HCT116 (cell line): ENCODE data around the gene SFR1. TPM values are rescaled to one million over a fixed set of nuclear protein-coding genes. Genes with fewer than 3 reads are reported as not detected.

Source experiments
- ATAC-seq: fragments of 200-7000 bp; cut with Tn5 transposase; 2 replicates; pipeline ENCODE4 v1.9.1; 2020; ENCODE audit warnings: mild to moderate bottlenecking, moderate library complexity
- BruUV-seq: library from RNA; stranded (reverse); fragments of 400-500 nt; replicated peaks from 2 replicates; lab custom pipeline; 2021; lab: Mats Ljungman, UMichigan
- CTCF ChIA-PET: fragments of 300-600 bp; sonication (Branson Sonifier 250); formaldehyde crosslinking; loops from one replicate; lab custom pipeline; 2021; ENCODE audit warnings: antibody characterized with exemption; lab: Charles Lee
- POLR2A ChIA-PET: fragments of 300-600, 350-600 bp; sonication (Branson Sonifier 250); formaldehyde crosslinking; loops from one replicate; lab custom pipeline; 2021; ENCODE audit warnings: antibody characterized with exemption; lab: Charles Lee
- RAD21 ChIA-PET, 2 experiments: fragments of 300-600 bp; sonication (Branson Sonifier 250); formaldehyde crosslinking; loops; one replicate each; lab custom pipeline; 2023; ENCODE audit warnings: low total read pairs in 2 of 2; ENCODE audit not compliant: uncharacterized antibody in 2 of 2, unreplicated experiment in 2 of 2, low non-redundant PET in 1 of 2; lab: Charles Lee
- DNase-seq: peaks from one replicate; pipeline ENCODE4 v3.0.0-alpha.2; 2010; ENCODE audit warnings: low read depth, low spot score
- H2AFZ ChIP-seq: fragments of 200-600 bp; shearing (Covaris generic), sonication (generic); 2 replicates; pipeline ENCODE4 v1.6.1; 2017; ENCODE audit warnings: low read depth, mixed run types, mixed read lengths, antibody characterized with exemption, low read length; ENCODE audit not compliant: poor library complexity, severe bottlenecking
- H3K27ac ChIP-seq: 2 replicates; pipeline ENCODE4 v1.5.1; 2012; ENCODE audit warnings: low read depth, low read length
- H3K27me3 ChIP-seq: fragments of 200-600 bp; sonication (generic); 2 replicates; pipeline ENCODE4 v1.6.1; 2016; ENCODE audit warnings: mixed run types, low read length, mixed read lengths; ENCODE audit not compliant: insufficient read depth
- H3K36me3 ChIP-seq, 2 experiments: fragments of 200-500 bp in 1 of 2; fragments of 200-600 bp in 1 of 2; sonication (Bioruptor generic) in 1 of 2; sonication (generic) in 1 of 2; 2 replicates each; pipeline versions ENCODE4 v1.5.1 to v1.6.1; 2014 to 2016; ENCODE audit warnings: low read length in 2 of 2, inconsistent platforms in 1 of 2, mixed read lengths in 1 of 2, mixed run types in 1 of 2; ENCODE audit not compliant: insufficient read depth in 2 of 2, control insufficient read depth in 1 of 2
- H3K4me1 ChIP-seq, 2 experiments: fragments of 200-600 bp in 1 of 2; sonication (generic) in 1 of 2; 2 replicates each; pipeline versions ENCODE4 v1.5.1 to v1.6.1; 2012 to 2017; ENCODE audit warnings: low read length in 2 of 2, inconsistent platforms in 1 of 2, mild to moderate bottlenecking in 1 of 2, mixed read lengths in 1 of 2, mixed run types in 1 of 2, moderate library complexity in 1 of 2; ENCODE audit not compliant: insufficient read depth in 2 of 2, control insufficient read depth in 1 of 2
- H3K4me2 ChIP-seq: fragments of 200-600 bp; sonication (generic); 2 replicates; pipeline ENCODE4 v1.6.1; 2017; ENCODE audit warnings: mixed run types, low read length, mixed read lengths
- H3K4me3 ChIP-seq, 2 experiments: fragments of 200-600 bp in 1 of 2; sonication (generic) in 1 of 2; replicated peaks in 1 of 2; 2 replicates each; pipeline ENCODE4 v1.5.1; 2011 to 2016; ENCODE audit warnings: low read length in 2 of 2, control low read depth in 1 of 2, low read depth in 1 of 2, mild to moderate bottlenecking in 1 of 2, mixed read lengths in 1 of 2, mixed run types in 1 of 2
- H3K79me2 ChIP-seq: fragments of 200-600 bp; sonication (generic); 2 replicates; pipeline ENCODE4 v1.6.1; 2017; ENCODE audit warnings: mild to moderate bottlenecking, mixed run types, low read length, moderate library complexity, mixed read lengths; ENCODE audit not compliant: insufficient read depth
- H3K9ac ChIP-seq: fragments of 200-600 bp; sonication (generic); 2 replicates; pipeline ENCODE4 v1.6.1; 2016; ENCODE audit warnings: low read length, mixed read lengths
- H3K9me2 ChIP-seq: fragments of 200-600 bp; sonication (generic), shearing (Covaris generic); 2 replicates; pipeline ENCODE4 v1.6.1; 2017; ENCODE audit warnings: mixed run types, mild to moderate bottlenecking, moderate library complexity; ENCODE audit not compliant: insufficient read depth
- H3K9me3 ChIP-seq, 2 experiments: fragments of 200-500 bp in 1 of 2; fragments of 200-600 bp in 1 of 2; sonication (Bioruptor generic) in 1 of 2; sonication (generic) in 1 of 2; 2 replicates each; pipeline ENCODE4 v1.6.1; 2014 to 2017; ENCODE audit warnings: low read length in 2 of 2, mixed read lengths in 2 of 2, inconsistent platforms in 1 of 2, low read depth in 1 of 2, mild to moderate bottlenecking in 1 of 2, mixed run types in 1 of 2, moderate library complexity in 1 of 2; ENCODE audit not compliant: control insufficient read depth in 1 of 2, insufficient read depth in 1 of 2
- H4K20me1 ChIP-seq: fragments of 200-600 bp; sonication (generic), shearing (Covaris generic); 2 replicates; pipeline ENCODE4 v1.6.1; 2017; ENCODE audit warnings: mixed run types, mild to moderate bottlenecking, moderate library complexity; ENCODE audit not compliant: insufficient read depth
- CBX3 ChIP-seq: IDR thresholded peaks from 2 replicates; pipeline ENCODE4 v1.6.1; 2012; ENCODE audit warnings: low read depth
- EZH2phosphoT487 ChIP-seq: fragments of 200-600 bp; IDR thresholded peaks from 2 replicates; pipeline ENCODE4 v1.6.1; 2018; ENCODE audit warnings: antibody characterized with exemption, borderline replicate concordance
- FOSL1 ChIP-seq: IDR thresholded peaks from 2 replicates; pipeline ENCODE4 v1.6.1; 2012; ENCODE audit warnings: low read depth
- TCF7L2 ChIP-seq: IDR thresholded peaks from 2 replicates; pipeline ENCODE4 v1.7.0; 2011; ENCODE audit warnings: borderline replicate concordance, inconsistent platforms; ENCODE audit not compliant: insufficient read depth, insufficient read length; ENCODE audit errors: extremely low read depth
- YY1 ChIP-seq: IDR thresholded peaks from 2 replicates; pipeline ENCODE4 v1.6.1; 2011; ENCODE audit warnings: low read length, low read depth, moderate library complexity, mild to moderate bottlenecking; ENCODE audit not compliant: insufficient replicate concordance; ENCODE audit errors: extremely low read depth
- ZFX ChIP-seq: fragments of 450-650 bp; IDR thresholded peaks from 2 replicates; pipeline ENCODE4 v1.6.1; 2017
- intact Hi-C: fragments of 100-400 bp; cut with micrococcal nuclease; formaldehyde crosslinking; loops from 2 replicates; pipeline ENCODE4 v1.10.0; 2022
- total RNA-seq: library from RNA; stranded (reverse); gene quantifications from one replicate; pipeline ENCODE4 v1.2.1, GENCODE V29; 2021; ENCODE audit not compliant: unreplicated experiment
- TF ChIP-seq, protein P1 (sequence below), 3 experiments: fragments of 200-600 bp in 1 of 3; sonication (generic) in 1 of 3; IDR thresholded peaks in 2 of 3; conservative IDR thresholded peaks in 1 of 3; 2 replicates each; pipeline ENCODE4 v1.5.1; 2012 to 2017; ENCODE audit warnings: low read depth in 2 of 3, low read length in 2 of 3, antibody characterized with exemption in 1 of 3, borderline replicate concordance in 1 of 3, control low read depth in 1 of 3, mild to moderate bottlenecking in 1 of 3, mixed read lengths in 1 of 3, mixed run types in 1 of 3, moderate library complexity in 1 of 3; ENCODE audit not compliant: insufficient read depth in 1 of 3
- TF ChIP-seq, protein P2 (sequence below): IDR thresholded peaks from 2 replicates; pipeline ENCODE4 v1.6.1; 2012
- TF ChIP-seq, protein P3 (sequence below): IDR thresholded peaks from 2 replicates; pipeline ENCODE4 v1.6.1; 2012; ENCODE audit warnings: low read depth

SFR1 gene
- total RNA-seq, 1 experiment from 2014 or later, result 38.5 TPM

DNA sequence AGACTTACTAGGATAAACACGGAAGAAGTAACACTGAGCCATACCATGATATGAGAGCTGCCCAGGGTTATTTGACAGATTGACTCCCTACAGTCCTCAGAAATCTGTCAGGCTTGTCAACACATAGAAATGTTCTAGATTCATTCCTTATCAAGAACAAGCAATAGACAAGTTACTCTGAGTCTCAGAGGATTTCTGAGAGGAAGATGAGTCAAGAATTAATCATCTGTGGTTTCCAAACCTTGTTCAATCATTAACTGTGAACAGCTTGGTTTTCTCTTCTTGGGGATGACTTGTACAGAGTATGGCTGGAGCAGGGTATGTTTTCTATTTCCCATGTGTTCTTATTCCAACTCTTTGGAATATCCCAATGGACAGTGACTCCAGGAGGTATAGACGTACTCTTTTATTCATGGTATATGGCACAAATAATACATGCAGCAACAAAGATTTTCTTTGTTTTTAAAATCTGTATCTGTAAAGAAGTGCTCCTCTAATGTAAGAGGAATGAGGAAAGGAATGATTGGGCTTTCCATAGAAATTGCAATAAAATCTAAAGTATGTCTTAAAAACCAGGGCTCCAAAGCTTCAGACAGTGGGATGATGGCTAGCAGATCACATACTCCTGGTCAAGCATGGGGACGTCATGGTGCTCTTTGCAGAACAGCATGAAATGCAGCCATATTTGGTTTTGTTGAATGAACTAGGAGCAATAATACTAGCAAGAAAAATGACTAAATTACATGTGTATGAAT, 11.9 kb upstream of the SFR1 start (continued):
- TF ChIP-seq, protein P1, sequence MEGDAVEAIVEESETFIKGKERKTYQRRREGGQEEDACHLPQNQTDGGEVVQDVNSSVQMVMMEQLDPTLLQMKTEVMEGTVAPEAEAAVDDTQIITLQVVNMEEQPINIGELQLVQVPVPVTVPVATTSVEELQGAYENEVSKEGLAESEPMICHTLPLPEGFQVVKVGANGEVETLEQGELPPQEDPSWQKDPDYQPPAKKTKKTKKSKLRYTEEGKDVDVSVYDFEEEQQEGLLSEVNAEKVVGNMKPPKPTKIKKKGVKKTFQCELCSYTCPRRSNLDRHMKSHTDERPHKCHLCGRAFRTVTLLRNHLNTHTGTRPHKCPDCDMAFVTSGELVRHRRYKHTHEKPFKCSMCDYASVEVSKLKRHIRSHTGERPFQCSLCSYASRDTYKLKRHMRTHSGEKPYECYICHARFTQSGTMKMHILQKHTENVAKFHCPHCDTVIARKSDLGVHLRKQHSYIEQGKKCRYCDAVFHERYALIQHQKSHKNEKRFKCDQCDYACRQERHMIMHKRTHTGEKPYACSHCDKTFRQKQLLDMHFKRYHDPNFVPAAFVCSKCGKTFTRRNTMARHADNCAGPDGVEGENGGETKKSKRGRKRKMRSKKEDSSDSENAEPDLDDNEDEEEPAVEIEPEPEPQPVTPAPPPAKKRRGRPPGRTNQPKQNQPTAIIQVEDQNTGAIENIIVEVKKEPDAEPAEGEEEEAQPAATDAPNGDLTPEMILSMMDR (IDR thresholded peaks at IDR 0.05 in 2 of 3, conservative IDR thresholded peaks at IDR 0.05 in 1 of 3; ENCODE audit: borderline replicate concordance in 1 of 3, insufficient read depth in 1 of 3, low read depth in 2 of 3, low read length in 2 of 3), result no peak
- TF ChIP-seq CBX3 (peak; percentile 99), FOSL1 (peak; percentile 100), TCF7L2 (no peak), EZH2phosphoT487 (no peak), YY1 (peak; percentile 52)
- TF ChIP-seq, protein P2, sequence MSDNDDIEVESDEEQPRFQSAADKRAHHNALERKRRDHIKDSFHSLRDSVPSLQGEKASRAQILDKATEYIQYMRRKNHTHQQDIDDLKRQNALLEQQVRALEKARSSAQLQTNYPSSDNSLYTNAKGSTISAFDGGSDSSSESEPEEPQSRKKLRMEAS, result peak; percentile 82

DNA sequence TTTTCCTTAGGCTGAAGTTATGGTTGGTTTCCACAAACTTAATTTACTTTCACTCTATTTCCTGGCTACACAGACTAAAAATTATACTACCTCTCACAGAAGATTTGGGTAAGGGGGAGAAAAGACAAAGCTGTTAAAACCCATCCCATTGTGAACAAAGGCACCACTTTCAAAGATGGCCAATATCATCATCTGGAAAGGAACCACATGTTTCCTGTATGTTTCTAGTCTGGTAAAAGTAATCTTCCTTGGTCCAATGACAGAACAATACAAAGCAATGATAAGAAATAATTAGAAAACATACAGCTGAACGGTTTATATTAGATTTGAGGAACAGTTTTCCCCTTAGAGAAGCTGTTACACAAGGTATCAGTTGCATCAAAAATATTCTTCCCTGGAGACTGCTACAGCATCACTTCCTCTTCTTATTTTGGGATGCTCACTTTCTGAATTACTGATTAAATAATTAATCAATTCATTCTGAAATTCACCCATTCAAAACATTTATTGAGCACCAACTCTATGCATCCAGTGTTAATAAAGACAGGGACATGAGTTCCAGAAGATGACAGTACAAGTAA, 8.5 kb upstream of the SFR1 start:
- no peak overlapping the region for H3K27ac ChIP-seq
- no peaks in the 10 kb centered on the region for H3K9me2 ChIP-seq
- no peaks in the 10 kb centered on the region for H4K20me1 ChIP-seq
- H3K79me2 ChIP-seq, result no peaks in the 10 kb centered on the region
- RAD21 ChIA-PET, result no interaction called here
- no TSS peak for BruUV-seq
- no peak for ATAC-seq
- POLR2A ChIA-PET, result interaction anchor here (0.6 kb wide), 1 partner anchor 10 kb away, joined by 3 read pairs; no protein-coding TSS in a partner anchor
- peaks cover 33 to 80% of the 10 kb centered on the region in 2 experiments for H3K4me1 ChIP-seq
- no peak overlapping the region for H3K4me2 ChIP-seq
- no peak for DNase-seq
- peak overlapping the region; percentile 58 for H2AFZ ChIP-seq
- intact Hi-C loops, result no loop called here
- H3K27me3 ChIP-seq, result no peaks in the 10 kb centered on the region
- no peak overlapping the region for H3K4me3 ChIP-seq
- CTCF ChIA-PET, result no interaction called here
- H3K9ac ChIP-seq, result no peak overlapping the region
- H3K9me3 ChIP-seq, result peaks cover 0 to 3% of the 10 kb centered on the region in 2 experiments; a peak in 1 of 4 replicates
- no peaks in the 10 kb centered on the region for H3K36me3 ChIP-seq
- TF ChIP-seq, protein P3, sequence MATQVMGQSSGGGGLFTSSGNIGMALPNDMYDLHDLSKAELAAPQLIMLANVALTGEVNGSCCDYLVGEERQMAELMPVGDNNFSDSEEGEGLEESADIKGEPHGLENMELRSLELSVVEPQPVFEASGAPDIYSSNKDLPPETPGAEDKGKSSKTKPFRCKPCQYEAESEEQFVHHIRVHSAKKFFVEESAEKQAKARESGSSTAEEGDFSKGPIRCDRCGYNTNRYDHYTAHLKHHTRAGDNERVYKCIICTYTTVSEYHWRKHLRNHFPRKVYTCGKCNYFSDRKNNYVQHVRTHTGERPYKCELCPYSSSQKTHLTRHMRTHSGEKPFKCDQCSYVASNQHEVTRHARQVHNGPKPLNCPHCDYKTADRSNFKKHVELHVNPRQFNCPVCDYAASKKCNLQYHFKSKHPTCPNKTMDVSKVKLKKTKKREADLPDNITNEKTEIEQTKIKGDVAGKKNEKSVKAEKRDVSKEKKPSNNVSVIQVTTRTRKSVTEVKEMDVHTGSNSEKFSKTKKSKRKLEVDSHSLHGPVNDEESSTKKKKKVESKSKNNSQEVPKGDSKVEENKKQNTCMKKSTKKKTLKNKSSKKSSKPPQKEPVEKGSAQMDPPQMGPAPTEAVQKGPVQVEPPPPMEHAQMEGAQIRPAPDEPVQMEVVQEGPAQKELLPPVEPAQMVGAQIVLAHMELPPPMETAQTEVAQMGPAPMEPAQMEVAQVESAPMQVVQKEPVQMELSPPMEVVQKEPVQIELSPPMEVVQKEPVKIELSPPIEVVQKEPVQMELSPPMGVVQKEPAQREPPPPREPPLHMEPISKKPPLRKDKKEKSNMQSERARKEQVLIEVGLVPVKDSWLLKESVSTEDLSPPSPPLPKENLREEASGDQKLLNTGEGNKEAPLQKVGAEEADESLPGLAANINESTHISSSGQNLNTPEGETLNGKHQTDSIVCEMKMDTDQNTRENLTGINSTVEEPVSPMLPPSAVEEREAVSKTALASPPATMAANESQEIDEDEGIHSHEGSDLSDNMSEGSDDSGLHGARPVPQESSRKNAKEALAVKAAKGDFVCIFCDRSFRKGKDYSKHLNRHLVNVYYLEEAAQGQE, result no peak
- TF ChIP-seq YY1 (no peak), ZFX (no peak), CBX3 (no peak)
- TF ChIP-seq, protein P1 (IDR thresholded peaks at IDR 0.05 in 2 of 3, conservative IDR thresholded peaks at IDR 0.05 in 1 of 3; ENCODE audit: borderline replicate concordance in 1 of 3, insufficient read depth in 1 of 3, low read depth in 2 of 3, low read length in 2 of 3), result no peak
